C4-2B (cell line): Measurements from ENCODE around the gene GLCCI1.

Experiments
- H3K27ac ChIP-seq: fragments of 450-650 bp; 2 replicates; pipeline ENCODE4 v1.5.1; 2017
- ZFX ChIP-seq: fragments of 450-650 bp; IDR thresholded peaks from 2 replicates; pipeline ENCODE4 v1.6.1; 2017
- TF ChIP-seq, protein P1 (sequence below): fragments of 450-650 bp; conservative IDR thresholded peaks from 2 replicates; pipeline ENCODE4 v1.5.1; 2017; ENCODE audit warnings: mild to moderate bottlenecking

GLCCI1 gene

DNA sequence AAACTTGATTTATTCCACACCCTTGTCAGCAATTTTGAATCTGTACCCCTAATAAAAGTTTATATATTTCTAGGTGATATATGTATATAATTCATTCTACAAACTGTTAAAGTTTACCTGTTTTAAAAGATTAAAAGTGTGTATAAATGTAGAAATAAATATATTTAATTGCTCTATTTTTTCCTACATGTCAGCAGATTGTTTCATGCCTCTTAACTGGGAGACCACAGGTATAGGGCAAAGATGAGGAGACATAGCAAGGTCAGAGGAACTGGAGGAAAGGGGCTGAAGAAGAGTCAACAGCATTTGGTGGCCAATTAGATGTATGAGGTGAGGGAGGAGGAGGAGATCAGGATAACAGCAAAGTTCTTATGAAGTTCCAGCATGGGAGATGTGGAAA lies 109.8 kb downstream of the GLCCI1 start:
- H3K27ac ChIP-seq, result no peak overlapping the region
- no peak for TF ChIP-seq ZFX
- TF ChIP-seq, protein P1, sequence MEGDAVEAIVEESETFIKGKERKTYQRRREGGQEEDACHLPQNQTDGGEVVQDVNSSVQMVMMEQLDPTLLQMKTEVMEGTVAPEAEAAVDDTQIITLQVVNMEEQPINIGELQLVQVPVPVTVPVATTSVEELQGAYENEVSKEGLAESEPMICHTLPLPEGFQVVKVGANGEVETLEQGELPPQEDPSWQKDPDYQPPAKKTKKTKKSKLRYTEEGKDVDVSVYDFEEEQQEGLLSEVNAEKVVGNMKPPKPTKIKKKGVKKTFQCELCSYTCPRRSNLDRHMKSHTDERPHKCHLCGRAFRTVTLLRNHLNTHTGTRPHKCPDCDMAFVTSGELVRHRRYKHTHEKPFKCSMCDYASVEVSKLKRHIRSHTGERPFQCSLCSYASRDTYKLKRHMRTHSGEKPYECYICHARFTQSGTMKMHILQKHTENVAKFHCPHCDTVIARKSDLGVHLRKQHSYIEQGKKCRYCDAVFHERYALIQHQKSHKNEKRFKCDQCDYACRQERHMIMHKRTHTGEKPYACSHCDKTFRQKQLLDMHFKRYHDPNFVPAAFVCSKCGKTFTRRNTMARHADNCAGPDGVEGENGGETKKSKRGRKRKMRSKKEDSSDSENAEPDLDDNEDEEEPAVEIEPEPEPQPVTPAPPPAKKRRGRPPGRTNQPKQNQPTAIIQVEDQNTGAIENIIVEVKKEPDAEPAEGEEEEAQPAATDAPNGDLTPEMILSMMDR, result no peak

DNA sequence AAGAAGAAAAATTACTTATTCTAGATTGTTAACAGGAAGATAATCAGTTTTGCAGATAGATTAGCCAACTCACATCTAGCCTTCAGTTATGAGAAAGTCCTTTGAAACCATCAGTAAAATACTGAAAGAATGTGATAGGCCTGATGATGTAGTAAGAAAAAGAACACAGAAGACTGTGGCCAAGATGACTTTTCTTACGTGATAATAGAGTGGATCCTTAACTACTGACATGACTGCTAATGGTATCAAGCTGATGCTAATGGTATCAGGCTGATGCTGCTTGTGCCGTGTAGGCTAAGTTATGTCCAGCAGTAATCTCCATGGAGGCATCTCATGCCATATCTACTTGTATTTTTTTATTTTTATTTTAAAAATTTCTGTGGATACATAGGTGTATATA lies 114.2 kb downstream of the GLCCI1 start:
- TF ChIP-seq ZFX, result no peak
- TF ChIP-seq, protein P1, result no peak

GRCh38 chr7:8084836-8085235 lies 116.2 kb downstream of the GLCCI1 start:
- TF ChIP-seq ZFX, result no peak
- TF ChIP-seq, protein P1, result no peak
- no peak overlapping the region for H3K27ac ChIP-seq

More for the DNA sequence above, 114.2 kb downstream of the GLCCI1 start:
- no peak overlapping the region for H3K27ac ChIP-seq

DNA sequence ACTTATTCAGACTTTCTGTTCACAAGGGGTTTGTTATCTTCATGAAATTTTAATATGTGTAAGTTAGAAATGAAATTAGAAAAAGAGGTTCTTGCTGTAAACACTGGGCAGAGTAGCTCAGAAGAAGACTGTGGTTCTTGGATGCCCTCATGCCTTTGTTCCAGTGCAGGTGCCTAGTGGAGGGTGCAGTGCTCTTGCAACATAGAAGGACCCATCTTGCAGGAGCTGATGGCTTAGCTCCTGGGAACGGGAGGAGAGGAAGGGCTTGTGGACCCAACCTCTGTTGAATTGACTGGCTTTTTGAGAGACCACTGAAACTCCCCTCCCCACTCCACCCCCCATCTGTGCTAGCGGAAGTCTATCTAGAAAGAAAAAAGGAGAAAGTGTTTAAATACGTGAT lies 116.8 kb downstream of the GLCCI1 start:
- no peak overlapping the region for H3K27ac ChIP-seq
- TF ChIP-seq, protein P1, result no peak
- TF ChIP-seq ZFX, result no peak

DNA sequence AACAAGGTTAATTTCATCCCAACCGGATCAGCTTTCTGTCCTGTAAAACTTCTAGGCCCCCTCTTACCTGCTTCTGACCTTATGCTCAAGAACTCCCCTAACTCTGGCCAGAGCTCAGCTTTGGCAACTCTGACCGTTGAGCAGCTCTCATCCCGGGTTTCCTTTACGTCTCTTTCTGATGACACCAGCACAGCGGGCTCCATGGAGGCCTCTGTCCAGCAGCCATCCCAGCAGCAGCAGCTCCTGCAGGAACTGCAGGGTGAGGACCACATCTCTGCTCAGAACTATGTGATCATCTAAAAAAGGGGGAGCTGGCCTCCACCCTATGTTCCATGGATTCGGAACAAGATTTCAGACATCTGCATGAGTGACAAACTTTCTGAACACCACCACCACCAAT lies 117.6 kb downstream of the GLCCI1 start:
- TF ChIP-seq, protein P1, result no peak
- no peak for TF ChIP-seq ZFX
- no peak overlapping the region for H3K27ac ChIP-seq

DNA sequence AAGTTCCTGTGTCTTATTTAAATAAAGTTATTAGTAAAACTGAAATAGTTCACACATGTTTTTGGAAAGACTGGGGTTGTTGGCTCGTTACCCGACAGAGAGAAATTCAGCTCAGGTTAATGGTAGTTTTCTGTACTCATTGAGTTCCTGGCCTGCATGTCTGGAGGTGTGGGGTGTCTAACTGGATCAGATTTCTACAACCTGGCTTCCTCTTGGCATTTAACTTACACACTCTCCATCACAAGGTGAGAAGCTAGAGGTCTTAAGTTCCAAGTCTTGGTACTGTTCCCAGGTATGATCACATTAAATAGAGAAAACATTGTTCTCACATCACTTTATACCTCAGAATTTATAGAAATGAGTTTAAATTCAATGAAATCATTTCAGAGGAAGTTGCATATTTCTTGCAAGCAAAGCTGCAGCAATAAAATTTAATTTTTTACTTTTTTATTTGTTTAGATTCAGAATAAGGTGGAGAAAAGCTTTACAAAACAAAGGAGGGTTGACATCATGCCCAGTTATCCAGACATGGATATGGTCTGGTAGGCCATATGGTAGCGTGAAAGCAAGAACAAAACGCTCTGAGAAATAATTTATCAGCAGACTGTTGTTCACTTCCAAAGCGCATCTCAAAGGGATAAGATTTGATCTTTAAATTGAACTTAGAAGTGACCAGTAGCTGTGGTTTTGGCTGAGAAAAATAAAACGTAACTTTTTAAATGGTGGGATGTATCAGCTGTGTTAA lies 120.6 kb downstream of the GLCCI1 start:
- H3K27ac ChIP-seq, result no peak overlapping the region

DNA sequence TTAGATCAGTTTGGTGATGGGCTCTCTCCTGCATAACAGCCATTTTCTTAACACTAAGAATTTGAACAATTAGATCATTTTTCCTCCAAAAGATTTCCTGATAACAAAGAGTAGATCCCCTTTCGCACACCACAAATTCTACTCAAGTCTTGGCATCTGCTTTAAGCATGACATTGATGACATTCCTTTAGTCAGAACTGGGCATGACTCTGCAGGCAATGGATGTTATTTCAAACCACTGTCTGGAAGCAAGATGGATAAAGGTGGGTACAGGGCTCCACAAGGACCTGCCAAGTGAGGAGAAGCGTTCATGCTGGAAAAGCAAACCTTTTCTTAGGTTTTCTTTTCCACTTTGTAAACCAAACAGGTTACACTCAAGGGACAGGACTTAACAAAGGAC lies 123.5 kb downstream of the GLCCI1 start:
- no peak overlapping the region for H3K27ac ChIP-seq
- TF ChIP-seq, protein P1, result no peak
- no peak for TF ChIP-seq ZFX

More for the DNA sequence above, 120.6 kb downstream of the GLCCI1 start:
- TF ChIP-seq, protein P1, result no peak
